Dedifferentiated amniotic fluid mesenchymal stem cell (primary cell): ENCODE measurements around the gene NAV2.

Source experiments
- DNase-seq: peaks from one replicate; pipeline ENCODE4 v3.0.0-alpha.2; 2016; ENCODE audit errors: extremely low spot score

NAV2 gene, protein sequence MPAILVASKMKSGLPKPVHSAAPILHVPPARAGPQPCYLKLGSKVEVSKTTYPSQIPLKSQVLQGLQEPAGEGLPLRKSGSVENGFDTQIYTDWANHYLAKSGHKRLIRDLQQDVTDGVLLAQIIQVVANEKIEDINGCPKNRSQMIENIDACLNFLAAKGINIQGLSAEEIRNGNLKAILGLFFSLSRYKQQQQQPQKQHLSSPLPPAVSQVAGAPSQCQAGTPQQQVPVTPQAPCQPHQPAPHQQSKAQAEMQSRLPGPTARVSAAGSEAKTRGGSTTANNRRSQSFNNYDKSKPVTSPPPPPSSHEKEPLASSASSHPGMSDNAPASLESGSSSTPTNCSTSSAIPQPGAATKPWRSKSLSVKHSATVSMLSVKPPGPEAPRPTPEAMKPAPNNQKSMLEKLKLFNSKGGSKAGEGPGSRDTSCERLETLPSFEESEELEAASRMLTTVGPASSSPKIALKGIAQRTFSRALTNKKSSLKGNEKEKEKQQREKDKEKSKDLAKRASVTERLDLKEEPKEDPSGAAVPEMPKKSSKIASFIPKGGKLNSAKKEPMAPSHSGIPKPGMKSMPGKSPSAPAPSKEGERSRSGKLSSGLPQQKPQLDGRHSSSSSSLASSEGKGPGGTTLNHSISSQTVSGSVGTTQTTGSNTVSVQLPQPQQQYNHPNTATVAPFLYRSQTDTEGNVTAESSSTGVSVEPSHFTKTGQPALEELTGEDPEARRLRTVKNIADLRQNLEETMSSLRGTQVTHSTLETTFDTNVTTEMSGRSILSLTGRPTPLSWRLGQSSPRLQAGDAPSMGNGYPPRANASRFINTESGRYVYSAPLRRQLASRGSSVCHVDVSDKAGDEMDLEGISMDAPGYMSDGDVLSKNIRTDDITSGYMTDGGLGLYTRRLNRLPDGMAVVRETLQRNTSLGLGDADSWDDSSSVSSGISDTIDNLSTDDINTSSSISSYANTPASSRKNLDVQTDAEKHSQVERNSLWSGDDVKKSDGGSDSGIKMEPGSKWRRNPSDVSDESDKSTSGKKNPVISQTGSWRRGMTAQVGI (N-terminal part only)

GRCh38 chr11:19712281-19713195, at the start of gene NAV2:
Gene NAV2, plus strand, starts transcription at chr11:19712837. Its CDS starts 859 bp downstream, at chr11:19713696.
- DNase-seq = peak; percentile 89

GRCh38 chr11:19663206-19663605, 49.4 kb upstream of the NAV2 start:
- DNase-seq = no peak

- DNase-seq = no peak
Measured at GRCh38 chr11:19664886-19665548, 47.6 kb upstream of the NAV2 start.

GRCh38 chr11:19666951-19667350, 45.7 kb upstream of the NAV2 start:
- no peak for DNase-seq

DNA sequence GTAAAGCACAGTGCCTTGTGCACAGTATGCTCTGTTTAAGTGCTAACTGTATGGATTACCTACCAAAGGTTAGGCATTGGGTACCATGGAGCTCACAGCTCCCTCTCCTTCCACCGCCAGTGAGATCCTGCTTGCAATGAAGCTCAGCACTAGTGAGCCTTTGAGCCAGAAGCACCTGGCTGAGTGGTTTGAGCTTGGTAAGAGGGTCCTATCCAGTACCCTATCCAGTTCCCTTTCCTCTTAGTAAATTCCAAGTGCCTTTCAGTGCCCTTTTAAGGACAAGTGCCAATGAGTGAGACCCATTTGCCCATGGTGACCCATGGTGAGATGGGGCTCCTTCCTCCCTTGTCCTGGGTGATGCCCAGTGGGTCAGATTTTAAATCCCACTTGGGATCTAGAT, 43.1 kb upstream of the NAV2 start:
- DNase-seq = no peak

GRCh38 chr11:19670030-19670791, 42.4 kb upstream of the NAV2 start:
- DNase-seq = no peak

DNA sequence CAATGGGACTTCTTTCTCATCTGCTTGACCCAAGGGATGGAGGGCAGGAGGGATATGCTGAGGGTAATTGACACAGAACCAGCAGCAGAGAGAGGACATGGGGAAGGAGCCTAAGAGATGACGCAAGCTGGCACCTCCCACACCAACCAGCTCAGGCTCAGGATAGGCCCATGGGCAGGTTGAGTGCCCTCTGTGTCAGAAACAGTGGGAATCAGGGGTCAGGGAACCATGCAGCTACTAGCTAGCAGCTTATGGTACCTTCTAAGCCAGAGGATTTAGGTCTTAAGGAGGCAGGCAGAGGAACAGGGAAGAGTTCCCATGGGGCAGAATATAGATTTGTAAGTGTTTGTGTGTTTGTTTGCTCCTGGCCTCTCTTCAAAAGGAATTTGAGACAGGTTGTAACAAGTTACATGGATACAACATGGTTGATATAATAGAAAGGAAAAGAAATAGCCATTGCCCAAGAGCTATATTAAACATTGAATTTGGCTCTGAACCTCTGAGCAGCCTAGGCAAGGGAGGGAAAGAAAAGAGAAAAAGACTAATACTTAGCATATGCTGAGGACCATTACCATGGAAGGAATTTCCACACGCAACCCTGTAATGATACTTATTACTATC, 39.9 kb upstream of the NAV2 start:
- no peak for DNase-seq

DNA sequence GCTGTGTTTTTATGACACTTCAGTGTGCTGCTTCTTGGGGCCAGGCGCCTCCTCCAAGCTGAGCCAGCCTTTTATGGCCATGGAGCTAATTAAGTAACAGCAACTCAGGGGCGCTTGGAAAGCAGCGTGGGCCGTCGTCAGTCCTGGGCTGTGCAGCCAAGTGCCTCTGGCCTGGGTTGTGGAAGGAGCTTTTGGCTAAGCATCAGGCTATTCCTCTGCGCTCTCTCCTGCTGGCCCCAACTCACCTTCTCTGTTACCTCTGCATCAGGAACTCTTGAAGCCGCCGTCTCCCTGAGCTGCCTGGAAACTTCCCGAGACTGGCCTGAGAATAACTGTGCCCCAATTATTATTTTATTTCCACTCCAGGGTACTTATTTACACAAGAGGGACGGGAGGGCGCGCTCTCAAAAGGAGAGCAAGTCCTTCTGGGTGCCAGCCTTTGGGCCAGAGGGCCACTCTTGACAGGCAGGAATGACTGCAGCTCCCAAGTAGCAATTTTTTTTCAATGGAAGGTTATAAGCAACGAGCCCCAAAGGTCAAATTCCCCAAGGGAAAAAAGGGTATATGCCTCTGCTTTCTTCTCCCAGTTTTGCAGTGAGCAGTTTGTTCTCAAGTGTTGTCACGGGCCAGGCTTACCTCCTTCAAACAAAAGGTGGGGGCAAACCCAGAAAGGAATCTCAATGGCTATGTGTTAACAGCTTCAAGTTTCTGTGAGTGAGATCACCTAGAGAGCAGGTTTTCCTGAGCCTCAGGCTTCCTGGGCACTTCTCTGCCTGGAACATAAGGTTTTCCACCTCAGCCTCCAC, 38.5 kb upstream of the NAV2 start:
- no peak for DNase-seq

GRCh38 chr11:19674836-19675235, 37.8 kb upstream of the NAV2 start:
- DNase-seq = no peak

DNA sequence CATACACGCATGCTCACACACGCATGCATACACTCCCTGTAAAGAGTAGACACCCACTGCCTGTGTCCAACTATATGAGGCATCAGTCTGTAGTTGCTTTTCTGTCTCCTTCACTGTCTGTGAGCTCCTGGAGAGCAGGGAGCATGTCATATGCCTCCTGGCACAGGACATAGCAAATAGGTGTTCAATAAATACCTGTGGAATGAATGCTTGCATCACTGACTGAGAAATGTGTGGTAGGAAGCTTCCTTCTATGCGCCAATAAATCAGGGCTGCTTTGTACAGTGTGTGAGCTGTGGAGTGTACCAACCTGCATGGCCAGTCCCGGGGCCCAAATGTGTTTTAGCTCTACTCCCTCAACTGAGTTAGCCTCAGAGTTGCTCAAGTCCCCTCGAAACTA, 37.2 kb upstream of the NAV2 start:
- no peak for DNase-seq

GRCh38 chr11:19676475-19677380, 35.9 kb upstream of the NAV2 start:
- DNase-seq = no peak

DNA sequence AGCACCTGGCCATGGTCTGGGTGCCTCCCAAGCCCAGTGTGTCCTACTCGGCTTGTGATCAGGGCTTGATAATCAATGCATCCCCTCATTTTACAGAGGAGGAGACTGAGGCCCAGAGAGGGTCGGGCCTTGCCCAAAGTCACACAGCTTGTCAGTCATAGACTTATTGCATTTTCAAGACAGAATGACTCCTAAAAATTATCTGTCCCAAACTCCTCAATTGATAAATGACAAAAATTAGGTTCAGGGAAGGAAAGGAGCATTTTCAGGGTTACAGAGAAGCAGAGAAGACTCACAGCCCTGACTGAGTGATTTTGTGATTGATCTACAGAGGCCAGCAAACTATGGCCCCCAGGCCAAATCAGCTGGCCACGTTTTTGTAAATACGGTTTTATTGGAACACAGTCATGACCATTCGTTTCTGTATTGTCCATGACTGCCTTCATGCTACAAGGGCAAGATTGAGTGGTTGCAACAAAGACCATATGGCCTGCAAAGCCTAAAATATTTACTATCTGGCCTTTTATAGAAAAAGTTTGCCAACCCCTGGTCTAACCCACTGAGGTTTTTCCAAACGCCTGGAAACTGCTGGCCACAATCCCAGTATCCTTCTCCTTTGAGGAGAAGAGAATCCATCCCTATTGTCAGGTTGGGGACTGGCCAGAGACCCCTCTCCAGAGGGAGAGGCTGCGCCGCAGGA, 35.1 kb upstream of the NAV2 start:
- no peak for DNase-seq

- peak; percentile 94 for DNase-seq
Measured at GRCh38 chr11:19679952-19680828, 32.4 kb upstream of the NAV2 start.

- no peak for DNase-seq
Measured at GRCh38 chr11:19680829-19681368, 31.7 kb upstream of the NAV2 start.

DNA sequence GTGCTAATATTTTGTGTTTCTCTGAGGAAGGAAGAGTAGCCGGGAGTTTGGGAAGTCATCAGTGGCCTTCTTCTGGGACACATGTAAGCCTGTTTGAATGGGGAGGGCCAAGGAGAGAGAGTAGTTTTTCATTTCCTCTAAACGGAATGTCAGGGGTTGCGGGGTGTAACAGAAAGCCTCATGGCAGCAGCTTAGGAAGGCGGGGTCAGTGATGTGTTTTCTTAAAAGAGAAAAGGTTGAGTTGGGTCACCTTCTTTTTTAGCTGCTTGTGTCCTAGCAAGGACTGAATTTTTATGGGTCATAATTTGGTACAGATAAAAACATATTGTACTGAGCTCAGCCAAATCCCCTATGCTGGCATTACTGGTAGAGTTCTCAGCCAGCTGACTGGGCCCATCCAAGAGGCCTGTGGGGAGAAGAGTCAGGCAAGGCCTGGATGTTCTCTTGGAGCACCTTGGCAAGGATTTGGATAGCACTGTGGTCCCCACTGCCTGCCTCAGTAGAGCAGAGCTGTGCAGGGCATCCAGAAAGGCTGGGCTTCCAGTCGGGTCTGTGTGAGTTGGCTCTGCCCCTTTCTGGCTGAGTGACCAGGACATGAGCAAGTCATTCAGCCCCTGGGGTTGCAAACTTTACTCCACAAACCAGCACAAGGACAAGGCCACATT, 29.4 kb upstream of the NAV2 start:
- no peak for DNase-seq
